Esophagus squamous epithelium (tissue), 5 donors: ENCODE results near the gene RPP30. TPM values are rescaled to one million over a fixed set of nuclear protein-coding genes. Genes with fewer than 3 reads are reported as not detected.

ENCODE experiments used
- DNase-seq: peaks from one replicate; lab custom pipeline; 2025; lab: John Stamatoyannopoulos, UW
- H3K27ac ChIP-seq, 4 donors: fragments of 200-600 bp; sonication (generic); one replicate each; pipeline ENCODE4 v1.5.1; 2016 to 2019; ENCODE audit warnings: mild to moderate bottlenecking in 1 of 4
- H3K27me3 ChIP-seq, 4 donors: fragments of 200-600 bp; sonication (generic); 1 replicate in 3 of 4; 2 replicates in 1 of 4; pipeline versions ENCODE4 v1.5.1 to v1.6.0; 2017 to 2021; ENCODE audit warnings: antibody characterized with exemption in 1 of 4
- H3K36me3 ChIP-seq, 3 donors: fragments of 200-600 bp; sonication (generic); one replicate each; pipeline ENCODE4 v1.5.1; 2016 to 2019
- H3K4me1 ChIP-seq, 3 donors: fragments of 200-600 bp; sonication (generic); one replicate each; pipeline ENCODE4 v1.5.1; 2017 to 2019
- H3K4me3 ChIP-seq, 4 donors: fragments of 200-600 bp; sonication (generic); 1 replicate in 3 of 4; 2 replicates in 1 of 4; pipeline ENCODE4 v1.5.1; 2016 to 2019; ENCODE audit warnings: mild to moderate bottlenecking in 2 of 4, moderate library complexity in 1 of 4
- H3K9me3 ChIP-seq, 3 donors: fragments of 200-600 bp; sonication (generic); one replicate each; pipeline ENCODE4 v1.5.1; 2016 to 2019
- CTCF ChIP-seq, 6 experiments: fragments of 450-650 bp in 4 of 6; fragments of 200-600 bp in 2 of 6; sonication (generic) in 2 of 6; IDR thresholded peaks; one replicate each; pipeline ENCODE4 v1.5.1; 2016 to 2019; ENCODE audit warnings: antibody characterized with exemption in 6 of 6, mild to moderate bottlenecking in 4 of 6, moderate library complexity in 4 of 6
- POLR2A ChIP-seq, 4 donors: fragments of 450-650 bp; IDR thresholded peaks; one replicate each; pipeline ENCODE4 v1.6.1; 2017; ENCODE audit warnings: antibody characterized with exemption in 4 of 4, mild to moderate bottlenecking in 4 of 4, moderate library complexity in 3 of 4
- WGBS, 2 donors: methylation state at CpG; one replicate each; pipeline ENCODE4 v1.1.5; 2018; 5-methylcytosine and 5-hydroxymethylcytosine counted together
- intact Hi-C: fragments of 100-400 bp; cut with DNase I; formaldehyde crosslinking; loops from one replicate; pipeline ENCODE4 v1.15.0; 2022
- total RNA-seq, 4 donors: library from RNA; depleted of rRNA; stranded (reverse); fragments of >200 nt; gene quantifications; one replicate each; pipeline ENCODE4 v1.1.0, GENCODE V29; 2016
- donor health status: DM: yes; HTN: yes; CAD: no.

The RPP30 gene
- total RNA-seq, 4 donors from 2014 or later: 13.6 to 31.4 (median 22.9) TPM

GRCh38 chr10:90915766-90916075 is 43.9 kb downstream of the RPP30 start:
- 70 to 93% methylated on average over 2 to 8 of the region's 11 CpGs for WGBS, 2 donors
- Histone ChIP-seq H3K36me3 (no peaks in the 10 kb centered on the region), H3K4me3 (no peak overlapping the region), H3K9me3 (no peaks in the 10 kb centered on the region), H3K27me3 (peaks cover 0 to 7% (median 0%) of the 10 kb centered on the region in 4 donors), H3K4me1 (peaks cover 0 to 16% (median 4%) of the 10 kb centered on the region in 3 donors), H3K27ac (no peak overlapping the region)
- no peak for DNase-seq
- intact Hi-C loops: no loop called here
- no peak for TF ChIP-seq POLR2A (IDR thresholded peaks at IDR 0.05)

- H3K9me3 ChIP-seq: no peaks in the 10 kb centered on the region
- no peak for DNase-seq
- 79 to 90% methylated on average over 6 of the region's 6 CpGs for WGBS, 2 donors
- no peak overlapping the region for H3K27ac ChIP-seq
- no peaks in the 10 kb centered on the region for H3K36me3 ChIP-seq
- intact Hi-C loops: no loop called here
- H3K27me3 ChIP-seq: peaks cover 0 to 14% (median 0%) of the 10 kb centered on the region in 4 donors
- no peak for TF ChIP-seq CTCF (IDR thresholded peaks at IDR 0.05)
- H3K4me1 ChIP-seq: peaks cover 0 to 13% (median 4%) of the 10 kb centered on the region in 3 donors
- no peak overlapping the region for H3K4me3 ChIP-seq
Measured at GRCh38 chr10:90916392-90917237, 44.8 kb downstream of the RPP30 start.

- Histone ChIP-seq H3K9me3 (no peaks in the 10 kb centered on the region), H3K36me3 (no peaks in the 10 kb centered on the region), H3K27me3 (peaks cover 0 to 14% (median 0%) of the 10 kb centered on the region in 4 donors), H3K4me1 (peaks cover 0 to 6% (median 0%) of the 10 kb centered on the region in 3 donors), H3K4me3 (no peak overlapping the region), H3K27ac (no peak overlapping the region)
- intact Hi-C loops: no loop called here
- 59 to 69% methylated on average over 8 of the region's 8 CpGs for WGBS, 2 donors
- DNase-seq: no peak
- TF ChIP-seq CTCF (IDR thresholded peaks at IDR 0.05) (no peak), POLR2A (IDR thresholded peaks at IDR 0.05) (no peak)
Measured at GRCh38 chr10:90917238-90917967, 45.6 kb downstream of the RPP30 start.

- intact Hi-C loops: no loop called here
- Histone ChIP-seq H3K4me1 (peaks cover 0 to under 1% (median 0%) of the 10 kb centered on the region in 3 donors), H3K9me3 (no peaks in the 10 kb centered on the region), H3K27ac (no peak overlapping the region), H3K27me3 (peaks cover 0 to 14% (median 0%) of the 10 kb centered on the region in 4 donors), H3K4me3 (no peak overlapping the region), H3K36me3 (no peaks in the 10 kb centered on the region)
- no peak for DNase-seq
- 89 to 96% methylated on average over 3 of the region's 3 CpGs for WGBS, 2 donors
- TF ChIP-seq CTCF (IDR thresholded peaks at IDR 0.05) (no peak), POLR2A (IDR thresholded peaks at IDR 0.05) (no peak)
Measured at GRCh38 chr10:90917968-90918318, 46.2 kb downstream of the RPP30 start.

- intact Hi-C loops: no loop called here
- no peaks in the 10 kb centered on the region for H3K9me3 ChIP-seq
- H3K4me3 ChIP-seq: no peak overlapping the region
- H3K36me3 ChIP-seq: no peaks in the 10 kb centered on the region
- no peak for TF ChIP-seq CTCF (IDR thresholded peaks at IDR 0.05)
- TF ChIP-seq POLR2A (IDR thresholded peaks at IDR 0.05): no peak
- peaks cover 0 to 20% (median 0%) of the 10 kb centered on the region in 4 donors for H3K27me3 ChIP-seq
- 73 to 76% methylated on average over 8 of the region's 8 CpGs for WGBS, 2 donors
- H3K27ac ChIP-seq: no peak overlapping the region
- no peak for DNase-seq
- no peaks in the 10 kb centered on the region for H3K4me1 ChIP-seq
Measured at GRCh38 chr10:90919683-90920574, 48.2 kb downstream of the RPP30 start.
